SK-N-SH (cell line): Measurements from ENCODE around the gene LRRC1. TPM values are rescaled to one million over a fixed set of nuclear protein-coding genes. Genes with fewer than 3 reads are reported as not detected.

ENCODE experiments used
- CTCF ChIA-PET: fragments of 300-600, 350-600 bp; formaldehyde crosslinking; extraction: SDS; loops from one replicate; lab custom pipeline; 2021; lab: Yijun Ruan, JAX
- POLR2A ChIA-PET: fragments of 350-600 bp; sonication (Branson Sonifier 250); formaldehyde crosslinking; extraction: SDS; loops from one replicate; lab custom pipeline; 2020; ENCODE audit warnings: antibody characterized with exemption, inconsistent platforms; lab: Yijun Ruan, JAX
- DNase-seq: peaks from one replicate; pipeline ENCODE4 v3.0.0; 2012
- H2AFZ ChIP-seq: fragments of 200-600 bp; sonication (generic); 2 replicates; pipeline ENCODE4 v1.8.1; 2016; ENCODE audit warnings: antibody characterized with exemption, mild to moderate bottlenecking, low read depth
- H3F3A ChIP-seq: fragments of 200-600 bp; sonication (generic); replicated peaks from 2 replicates; pipeline ENCODE3; 2016; ENCODE audit warnings: antibody characterized with exemption, mild to moderate bottlenecking; ENCODE audit not compliant: insufficient read depth
- H3K27ac ChIP-seq, 2 experiments: fragments of 200-500 bp in 1 of 2; fragments of 200-600 bp in 1 of 2; sonication (Bioruptor generic) in 1 of 2; sonication (generic), shearing (Covaris generic) in 1 of 2; 2 replicates each; pipeline versions ENCODE4 v1.5.1 to v1.6.1; 2014 to 2016; ENCODE audit warnings: low read depth in 2 of 2, inconsistent platforms in 1 of 2, low read length in 1 of 2, mild to moderate bottlenecking in 1 of 2, mixed read lengths in 1 of 2
- H3K27me3 ChIP-seq: fragments of 200-600 bp; sonication (generic), shearing (Covaris generic); 2 replicates; pipeline ENCODE4 v1.6.1; 2016; ENCODE audit warnings: mixed run types; ENCODE audit not compliant: insufficient read depth
- H3K36me3 ChIP-seq, 2 experiments: fragments of 200-500 bp in 1 of 2; fragments of 200-600 bp in 1 of 2; sonication (Bioruptor generic) in 1 of 2; sonication (generic) in 1 of 2; replicated peaks in 1 of 2; 2 replicates each; pipeline versions ENCODE3 to v1.5.1; 2014 to 2016; ENCODE audit warnings: low read length in 1 of 2, mild to moderate bottlenecking in 1 of 2; ENCODE audit not compliant: insufficient read depth in 2 of 2, control insufficient read depth in 1 of 2
- H3K4me1 ChIP-seq, 2 experiments: fragments of 200-500 bp in 1 of 2; fragments of 200-600 bp in 1 of 2; sonication (Bioruptor generic) in 1 of 2; sonication (generic), shearing (Covaris generic) in 1 of 2; 2 replicates each; pipeline versions ENCODE4 v1.5.1 to v1.6.1; 2014 to 2016; ENCODE audit warnings: low read depth in 1 of 2, low read length in 1 of 2, mixed run types in 1 of 2; ENCODE audit not compliant: insufficient read depth in 2 of 2, control insufficient read depth in 1 of 2
- H3K4me2 ChIP-seq: fragments of 200-600 bp; sonication (generic), shearing (Covaris generic); 2 replicates; pipeline ENCODE4 v1.6.1; 2017; ENCODE audit warnings: mixed run types
- H3K4me3 ChIP-seq, 2 experiments: fragments of 200-500 bp in 1 of 2; fragments of 200-600 bp in 1 of 2; sonication (Bioruptor generic) in 1 of 2; sonication (generic), shearing (Covaris generic) in 1 of 2; 2 replicates each; pipeline versions ENCODE4 v1.5.1 to v1.8.1; 2014 to 2016; ENCODE audit warnings: low read depth in 2 of 2, inconsistent platforms in 1 of 2, low read length in 1 of 2, mild to moderate bottlenecking in 1 of 2, mixed read lengths in 1 of 2, moderate library complexity in 1 of 2
- H3K79me2 ChIP-seq: fragments of 200-600 bp; sonication (generic); 2 replicates; pipeline ENCODE4 v1.8.1; 2017; ENCODE audit warnings: mild to moderate bottlenecking; ENCODE audit not compliant: insufficient read depth
- H3K9ac ChIP-seq: fragments of 200-600 bp; sonication (generic); 2 replicates; pipeline ENCODE4 v1.6.1; 2017; ENCODE audit warnings: mixed run types
- H3K9me2 ChIP-seq: fragments of 200-600 bp; sonication (generic); 2 replicates; pipeline ENCODE4 v1.6.1; 2017; ENCODE audit warnings: mixed run types
- H3K9me3 ChIP-seq: fragments of 200-600 bp; sonication (generic); 2 replicates; pipeline ENCODE4 v1.6.1; 2017; ENCODE audit warnings: mixed run types, mild to moderate bottlenecking, moderate library complexity
- H4K20me1 ChIP-seq: fragments of 200-600 bp; sonication (generic); 2 replicates; pipeline ENCODE4 v1.6.1; 2017; ENCODE audit warnings: mild to moderate bottlenecking, mixed run types; ENCODE audit not compliant: insufficient read depth
- ELF1 ChIP-seq: IDR thresholded peaks from 2 replicates; pipeline ENCODE4 v1.4.0; 2012
- EP300 ChIP-seq, 2 experiments: IDR thresholded peaks; 2 replicates each; pipeline versions ENCODE4 v1.4.0 to v1.6.1; 2012; ENCODE audit warnings: borderline replicate concordance in 1 of 2, low read depth in 1 of 2, low read length in 1 of 2
- EZH2phosphoT487 ChIP-seq: fragments of 200-600 bp; sonication (generic); IDR thresholded peaks from 2 replicates; pipeline ENCODE4 v1.6.1; 2017; ENCODE audit warnings: low read depth, mixed run types, mild to moderate bottlenecking, antibody characterized with exemption, moderate library complexity, borderline replicate concordance
- FOSL2 ChIP-seq: IDR thresholded peaks from 2 replicates; pipeline ENCODE4 v1.4.0; 2012; ENCODE audit warnings: low read depth, mild to moderate bottlenecking, moderate library complexity, borderline replicate concordance
- FOXJ3 ChIP-seq: sonication (generic); formaldehyde crosslinking; IDR thresholded peaks from 2 replicates; pipeline ENCODE4 v1.5.1; 2020; ENCODE audit warnings: mild to moderate bottlenecking, missing genetic modification reagents
- GABPA ChIP-seq: IDR thresholded peaks from 2 replicates; pipeline ENCODE4 v1.4.0; 2012; ENCODE audit warnings: low read depth, mild to moderate bottlenecking
- JUND ChIP-seq: IDR thresholded peaks from 2 replicates; pipeline ENCODE4 v1.4.0; 2012
- NRF1 ChIP-seq: IDR thresholded peaks from 2 replicates; pipeline ENCODE4 v1.6.1; 2012; ENCODE audit warnings: low read depth, mild to moderate bottlenecking, low read length
- RFX5 ChIP-seq: IDR thresholded peaks from 2 replicates; pipeline ENCODE4 v1.6.1; 2012; ENCODE audit warnings: mild to moderate bottlenecking, improper control_type of control experiment, low read length
- SIN3A ChIP-seq: IDR thresholded peaks from 2 replicates; pipeline ENCODE4 v1.6.1; 2012; ENCODE audit warnings: low read depth, mild to moderate bottlenecking, low read length, moderate library complexity, borderline replicate concordance
- TEAD4 ChIP-seq: IDR thresholded peaks from 2 replicates; pipeline ENCODE4 v1.4.0; 2012; ENCODE audit warnings: mild to moderate bottlenecking, borderline replicate concordance; ENCODE audit not compliant: insufficient read depth
- YY1 ChIP-seq: IDR thresholded peaks from 2 replicates; pipeline ENCODE4 v1.4.0; 2012; ENCODE audit warnings: low read depth, mild to moderate bottlenecking
- WGBS: methylation state at CpG from one replicate; pipeline ENCODE4 v1.1.6; 2017; ENCODE audit warnings: low lambda C conversion rate; 5-methylcytosine and 5-hydroxymethylcytosine counted together
- polyA plus RNA-seq, 3 experiments: library from polyadenylated mRNA; depleted of rRNA; stranded (reverse); fragments of >200 nt; gene quantifications; 2 replicates each; pipeline ENCODE4 v1.2.3, GENCODE V29; 2012
- TF ChIP-seq, protein P1 (sequence below): IDR thresholded peaks from 2 replicates; pipeline ENCODE4 v1.4.0; 2012; ENCODE audit warnings: low read depth, borderline replicate concordance
- TF ChIP-seq, protein P2 (sequence below): IDR thresholded peaks from 2 replicates; pipeline ENCODE4; 2012
- TF ChIP-seq, protein P3 (sequence below): IDR thresholded peaks from 2 replicates; pipeline ENCODE4 v1.4.0; 2012; ENCODE audit warnings: low read depth, borderline replicate concordance
- TF ChIP-seq, protein P4 (sequence below): fragments of 200-600 bp; sonication (generic); IDR thresholded peaks from 2 replicates; pipeline ENCODE4 v1.6.1; 2017; ENCODE audit warnings: antibody characterized with exemption, mild to moderate bottlenecking, moderate library complexity
- TF ChIP-seq, protein P5 (sequence below): fragments of 150-350 bp; IDR thresholded peaks from 2 replicates; pipeline ENCODE4 v1.6.1; 2017; ENCODE audit warnings: antibody characterized with exemption, low read length, low read depth, borderline replicate concordance

Gene LRRC1
- polyA plus RNA-seq, 1 of the 3 experiments (the other 2 are of a cell fraction): 0.84 TPM

DNA sequence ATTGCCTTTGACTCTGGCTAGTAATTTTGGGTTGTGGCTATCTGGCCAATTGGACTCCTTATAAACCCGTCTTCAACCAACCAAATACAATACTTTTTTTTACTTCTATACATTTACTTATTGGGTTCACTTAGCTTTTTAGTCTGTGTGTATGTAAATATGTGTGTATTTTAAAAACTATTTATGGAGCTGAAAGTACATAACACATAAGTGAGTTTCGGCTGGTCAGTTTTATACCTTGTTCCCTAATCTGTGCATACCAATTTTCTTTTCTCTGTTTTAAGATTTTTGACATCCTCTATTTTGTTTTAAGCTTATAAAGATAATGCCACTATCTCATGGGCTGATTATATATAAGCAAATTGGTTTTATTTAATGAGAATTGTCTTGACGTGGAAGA, 129.5 kb downstream of the LRRC1 start (continued):
- TF ChIP-seq, protein P1, sequence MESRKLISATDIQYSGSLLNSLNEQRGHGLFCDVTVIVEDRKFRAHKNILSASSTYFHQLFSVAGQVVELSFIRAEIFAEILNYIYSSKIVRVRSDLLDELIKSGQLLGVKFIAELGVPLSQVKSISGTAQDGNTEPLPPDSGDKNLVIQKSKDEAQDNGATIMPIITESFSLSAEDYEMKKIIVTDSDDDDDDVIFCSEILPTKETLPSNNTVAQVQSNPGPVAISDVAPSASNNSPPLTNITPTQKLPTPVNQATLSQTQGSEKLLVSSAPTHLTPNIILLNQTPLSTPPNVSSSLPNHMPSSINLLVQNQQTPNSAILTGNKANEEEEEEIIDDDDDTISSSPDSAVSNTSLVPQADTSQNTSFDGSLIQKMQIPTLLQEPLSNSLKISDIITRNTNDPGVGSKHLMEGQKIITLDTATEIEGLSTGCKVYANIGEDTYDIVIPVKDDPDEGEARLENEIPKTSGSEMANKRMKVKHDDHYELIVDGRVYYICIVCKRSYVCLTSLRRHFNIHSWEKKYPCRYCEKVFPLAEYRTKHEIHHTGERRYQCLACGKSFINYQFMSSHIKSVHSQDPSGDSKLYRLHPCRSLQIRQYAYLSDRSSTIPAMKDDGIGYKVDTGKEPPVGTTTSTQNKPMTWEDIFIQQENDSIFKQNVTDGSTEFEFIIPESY: no peak
- TF ChIP-seq, protein P2, sequence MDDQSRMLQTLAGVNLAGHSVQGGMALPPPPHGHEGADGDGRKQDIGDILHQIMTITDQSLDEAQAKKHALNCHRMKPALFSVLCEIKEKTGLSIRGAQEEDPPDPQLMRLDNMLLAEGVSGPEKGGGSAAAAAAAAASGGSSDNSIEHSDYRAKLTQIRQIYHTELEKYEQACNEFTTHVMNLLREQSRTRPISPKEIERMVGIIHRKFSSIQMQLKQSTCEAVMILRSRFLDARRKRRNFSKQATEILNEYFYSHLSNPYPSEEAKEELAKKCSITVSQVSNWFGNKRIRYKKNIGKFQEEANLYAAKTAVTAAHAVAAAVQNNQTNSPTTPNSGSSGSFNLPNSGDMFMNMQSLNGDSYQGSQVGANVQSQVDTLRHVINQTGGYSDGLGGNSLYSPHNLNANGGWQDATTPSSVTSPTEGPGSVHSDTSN: no peak

DNA sequence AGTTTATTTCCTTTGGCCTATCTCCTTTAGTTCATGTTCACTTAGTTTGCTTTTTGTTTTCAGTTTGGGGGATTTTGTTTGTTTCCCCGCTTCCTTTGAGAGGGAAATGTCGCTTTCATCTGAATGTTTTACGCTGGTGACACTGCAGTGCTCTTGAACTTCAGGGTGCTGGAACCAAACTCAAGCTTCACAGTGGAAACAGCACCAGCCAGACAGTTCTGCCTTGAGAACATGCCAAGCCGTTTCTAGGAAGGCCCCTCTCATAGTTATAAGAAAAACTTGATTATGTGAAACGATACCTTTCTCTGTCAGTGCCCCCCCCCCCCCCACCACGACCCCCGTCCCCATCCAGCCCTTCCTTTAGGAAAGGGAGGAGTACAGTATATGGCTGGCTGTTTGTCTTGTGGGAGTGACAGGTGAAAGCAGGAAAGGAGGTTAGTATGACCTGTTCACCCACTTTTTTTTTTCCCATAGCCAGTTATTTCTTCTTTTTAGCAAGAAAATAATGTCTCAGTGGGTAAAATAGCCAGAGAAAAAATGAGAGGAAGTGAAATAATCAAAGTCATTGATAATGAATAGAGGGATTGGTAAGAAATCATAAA, 130.1 kb downstream of the LRRC1 start:
- CTCF ChIA-PET: no interaction called here

More for the DNA sequence above, 130.1 kb downstream of the LRRC1 start:
- Histone ChIP-seq H3K27me3 (no peaks in the 10 kb centered on the region; the same call in 1 of the 2 replicates), H3K4me2 (no peak overlapping the region), H3K36me3 (no peaks in the 10 kb centered on the region), H3K27ac (no peak overlapping the region), H3F3A (no peaks in the 10 kb centered on the region), H3K4me3 (no peak overlapping the region), H3K79me2 (no peaks in the 10 kb centered on the region), H3K9ac (no peak overlapping the region), H2AFZ (no peak overlapping the region), H3K9me3 (no peaks in the 10 kb centered on the region), H3K9me2 (no peaks in the 10 kb centered on the region), H3K4me1 (no peaks in the 10 kb centered on the region), H4K20me1 (no peaks in the 10 kb centered on the region)
- 10% methylated on average over 7 of the region's 7 CpGs for WGBS
- POLR2A ChIA-PET: no interaction called here
- no peak for DNase-seq
- TF ChIP-seq YY1: no peak
- no peak for TF ChIP-seq GABPA
- TF ChIP-seq, protein P3, sequence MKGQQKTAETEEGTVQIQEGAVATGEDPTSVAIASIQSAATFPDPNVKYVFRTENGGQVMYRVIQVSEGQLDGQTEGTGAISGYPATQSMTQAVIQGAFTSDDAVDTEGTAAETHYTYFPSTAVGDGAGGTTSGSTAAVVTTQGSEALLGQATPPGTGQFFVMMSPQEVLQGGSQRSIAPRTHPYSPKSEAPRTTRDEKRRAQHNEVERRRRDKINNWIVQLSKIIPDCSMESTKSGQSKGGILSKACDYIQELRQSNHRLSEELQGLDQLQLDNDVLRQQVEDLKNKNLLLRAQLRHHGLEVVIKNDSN: no peak
- TF ChIP-seq NRF1: no peak
- TF ChIP-seq JUND: no peak
- TF ChIP-seq SIN3A: no peak
- TF ChIP-seq, protein P4, sequence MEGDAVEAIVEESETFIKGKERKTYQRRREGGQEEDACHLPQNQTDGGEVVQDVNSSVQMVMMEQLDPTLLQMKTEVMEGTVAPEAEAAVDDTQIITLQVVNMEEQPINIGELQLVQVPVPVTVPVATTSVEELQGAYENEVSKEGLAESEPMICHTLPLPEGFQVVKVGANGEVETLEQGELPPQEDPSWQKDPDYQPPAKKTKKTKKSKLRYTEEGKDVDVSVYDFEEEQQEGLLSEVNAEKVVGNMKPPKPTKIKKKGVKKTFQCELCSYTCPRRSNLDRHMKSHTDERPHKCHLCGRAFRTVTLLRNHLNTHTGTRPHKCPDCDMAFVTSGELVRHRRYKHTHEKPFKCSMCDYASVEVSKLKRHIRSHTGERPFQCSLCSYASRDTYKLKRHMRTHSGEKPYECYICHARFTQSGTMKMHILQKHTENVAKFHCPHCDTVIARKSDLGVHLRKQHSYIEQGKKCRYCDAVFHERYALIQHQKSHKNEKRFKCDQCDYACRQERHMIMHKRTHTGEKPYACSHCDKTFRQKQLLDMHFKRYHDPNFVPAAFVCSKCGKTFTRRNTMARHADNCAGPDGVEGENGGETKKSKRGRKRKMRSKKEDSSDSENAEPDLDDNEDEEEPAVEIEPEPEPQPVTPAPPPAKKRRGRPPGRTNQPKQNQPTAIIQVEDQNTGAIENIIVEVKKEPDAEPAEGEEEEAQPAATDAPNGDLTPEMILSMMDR: no peak
- TF ChIP-seq FOSL2: no peak
- no peak for TF ChIP-seq ELF1
- TF ChIP-seq, protein P5, sequence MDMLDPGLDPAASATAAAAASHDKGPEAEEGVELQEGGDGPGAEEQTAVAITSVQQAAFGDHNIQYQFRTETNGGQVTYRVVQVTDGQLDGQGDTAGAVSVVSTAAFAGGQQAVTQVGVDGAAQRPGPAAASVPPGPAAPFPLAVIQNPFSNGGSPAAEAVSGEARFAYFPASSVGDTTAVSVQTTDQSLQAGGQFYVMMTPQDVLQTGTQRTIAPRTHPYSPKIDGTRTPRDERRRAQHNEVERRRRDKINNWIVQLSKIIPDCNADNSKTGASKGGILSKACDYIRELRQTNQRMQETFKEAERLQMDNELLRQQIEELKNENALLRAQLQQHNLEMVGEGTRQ: no peak
- no peak for TF ChIP-seq TEAD4
- no peak for TF ChIP-seq FOXJ3 (CRISPR knock-in tag)
- TF ChIP-seq EP300 (IDR thresholded peaks at IDR 0.05; ENCODE audit: borderline replicate concordance in 1 of 2, low read depth in 1 of 2, low read length in 1 of 2): no peak
- TF ChIP-seq EZH2phosphoT487: no peak
- TF ChIP-seq RFX5: no peak
